Large intestine (tissue), 3 donors: ENCODE results near the gene CCDC134. TPM values are rescaled to one million over a fixed set of nuclear protein-coding genes. Genes with fewer than 3 reads are reported as not detected.

Source experiments
- DNase-seq, 2 donors: peaks; one replicate each; pipeline versions ENCODE4 v3.0.0 to v3.0.0-alpha.2; 2013
- H3K27ac ChIP-seq: one replicate; pipeline ENCODE4 v1.5.1; 2013; ENCODE audit warnings: low read length
- H3K27me3 ChIP-seq: 2 replicates; pipeline ENCODE4 v1.6.1; 2013; ENCODE audit warnings: low read length; ENCODE audit not compliant: control insufficient read depth, insufficient read depth
- H3K36me3 ChIP-seq: 2 replicates; pipeline ENCODE4 v1.6.1; 2013; ENCODE audit warnings: low read length; ENCODE audit not compliant: control insufficient read depth, insufficient read depth
- H3K4me1 ChIP-seq: one replicate; pipeline ENCODE4 v1.6.1; 2013; ENCODE audit warnings: low read length; ENCODE audit not compliant: control insufficient read depth, insufficient read depth
- H3K4me3 ChIP-seq: one replicate; pipeline ENCODE4 v1.5.1; 2013; ENCODE audit warnings: low read length
- H3K9me3 ChIP-seq: one replicate; pipeline ENCODE4 v1.6.1; 2013; ENCODE audit warnings: mild to moderate bottlenecking, low read depth, low read length, moderate library complexity; ENCODE audit not compliant: control insufficient read depth
- WGBS: methylation state at CpG from one replicate; pipeline ENCODE4 v1.1.5; 2013; ENCODE audit warnings: low lambda C conversion rate; ENCODE audit not compliant: insufficient coverage; 5-methylcytosine and 5-hydroxymethylcytosine counted together
- polyA plus RNA-seq: library from polyadenylated mRNA; unstranded; fragments of 120-200 nt; gene quantifications from one replicate; pipeline ENCODE4 v1.2.1, GENCODE V29; 2013

CCDC134 gene
- polyA plus RNA-seq, 1 donor = 7.2 TPM

DNA sequence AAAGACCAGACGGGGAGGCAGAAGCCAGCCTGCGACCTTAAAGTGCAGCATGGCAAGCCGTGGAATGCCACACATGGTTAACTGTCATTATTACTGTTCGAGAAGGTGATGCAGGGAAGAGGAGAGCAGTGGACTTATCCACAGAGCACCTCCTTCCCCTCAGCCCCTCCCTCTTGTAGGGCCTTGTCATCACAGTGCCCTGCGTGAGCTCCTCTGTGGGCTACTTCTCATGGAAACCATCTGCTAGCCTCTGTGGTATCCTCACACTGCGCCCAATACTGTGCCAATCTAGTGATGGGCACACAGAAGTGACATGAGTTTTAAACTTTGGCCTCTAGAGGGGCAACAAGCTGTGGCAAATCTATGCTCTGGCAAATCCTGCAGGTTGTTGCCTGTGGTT, 18.2 kb upstream of the CCDC134 start:
- no peaks in the 10 kb centered on the region for H3K9me3 ChIP-seq
- no peaks in the 10 kb centered on the region for H3K36me3 ChIP-seq
- H3K27me3 ChIP-seq = no peaks in the 10 kb centered on the region
- no peak for DNase-seq
- H3K4me3 ChIP-seq = no peak overlapping the region
- no CpG with 5 or more reads among the region's 6 CpGs for WGBS
- no peak overlapping the region for H3K27ac ChIP-seq
- no peaks in the 10 kb centered on the region for H3K4me1 ChIP-seq

DNA sequence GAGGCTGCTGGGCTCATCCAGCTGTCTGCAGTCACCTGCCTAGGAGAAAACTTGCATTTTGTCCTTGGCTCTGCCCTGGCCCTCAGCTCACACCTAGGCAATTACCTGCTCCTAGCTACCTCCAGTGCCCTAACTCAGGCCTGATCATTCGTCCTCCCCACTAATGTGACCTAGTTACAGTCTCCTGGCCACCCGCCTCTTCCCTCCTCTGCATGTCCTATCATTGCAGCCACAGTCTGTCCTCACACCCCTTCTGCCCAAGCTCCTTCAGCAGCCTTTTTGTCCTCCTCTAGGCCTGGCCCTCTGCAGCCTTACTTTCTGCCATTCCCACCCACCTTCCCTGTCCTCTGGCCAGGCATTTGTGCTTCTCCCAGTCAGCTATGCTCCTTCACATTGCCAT, 17.7 kb upstream of the CCDC134 start:
- Histone ChIP-seq H3K4me3 (no peak overlapping the region), H3K4me1 (no peaks in the 10 kb centered on the region), H3K27me3 (no peaks in the 10 kb centered on the region), H3K27ac (no peak overlapping the region), H3K36me3 (no peaks in the 10 kb centered on the region), H3K9me3 (no peaks in the 10 kb centered on the region)
- DNase-seq = no peak
- WGBS = no CpG with 5 or more reads among the region's 2 CpGs

DNA sequence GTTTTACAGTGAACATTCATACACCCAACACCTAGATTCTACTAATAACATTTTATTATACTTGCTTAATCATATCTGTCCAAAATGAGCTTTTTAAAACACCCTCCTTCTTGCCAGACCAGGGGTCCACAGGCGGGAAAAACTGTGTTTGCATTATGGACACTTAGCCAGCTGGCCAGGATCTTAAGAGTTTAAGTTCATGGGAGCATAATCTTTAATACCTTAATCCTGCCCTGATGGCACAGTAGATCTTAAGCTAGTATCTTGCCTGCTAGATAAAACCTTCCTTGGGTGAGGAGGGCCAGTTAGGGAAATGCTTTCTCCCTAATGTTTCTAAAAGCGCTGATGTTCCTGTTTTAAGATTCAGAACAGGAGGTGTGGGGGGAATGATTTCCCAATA, 13.1 kb upstream of the CCDC134 start:
- no peaks in the 10 kb centered on the region for H3K4me1 ChIP-seq
- no peaks in the 10 kb centered on the region for H3K9me3 ChIP-seq
- no peaks in the 10 kb centered on the region for H3K36me3 ChIP-seq
- no peaks in the 10 kb centered on the region for H3K27me3 ChIP-seq
- WGBS = no CpG with 5 or more reads among the region's 2 CpGs
- H3K27ac ChIP-seq = no peak overlapping the region
- no peak for DNase-seq
- no peak overlapping the region for H3K4me3 ChIP-seq

DNA sequence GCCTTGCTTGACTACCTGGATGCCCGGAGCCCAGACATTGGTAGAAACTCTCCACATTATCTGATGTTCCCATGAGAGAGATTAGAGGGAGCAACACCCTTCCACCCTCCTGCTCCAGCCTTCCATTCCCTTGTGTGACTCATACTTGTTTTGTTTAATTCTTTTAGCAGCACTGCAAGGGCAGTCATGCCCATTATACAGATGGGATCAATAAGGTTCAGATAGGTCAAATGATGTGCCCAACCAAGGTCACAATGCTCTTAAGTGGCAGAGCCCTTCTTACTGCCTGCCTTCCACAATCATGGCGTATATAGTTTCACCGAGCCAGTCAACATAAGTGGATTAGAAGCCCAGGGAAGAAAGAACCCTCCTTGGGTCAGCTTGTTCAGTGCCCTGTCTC, 6.6 kb upstream of the CCDC134 start:
- no peaks in the 10 kb centered on the region for H3K9me3 ChIP-seq

DNA sequence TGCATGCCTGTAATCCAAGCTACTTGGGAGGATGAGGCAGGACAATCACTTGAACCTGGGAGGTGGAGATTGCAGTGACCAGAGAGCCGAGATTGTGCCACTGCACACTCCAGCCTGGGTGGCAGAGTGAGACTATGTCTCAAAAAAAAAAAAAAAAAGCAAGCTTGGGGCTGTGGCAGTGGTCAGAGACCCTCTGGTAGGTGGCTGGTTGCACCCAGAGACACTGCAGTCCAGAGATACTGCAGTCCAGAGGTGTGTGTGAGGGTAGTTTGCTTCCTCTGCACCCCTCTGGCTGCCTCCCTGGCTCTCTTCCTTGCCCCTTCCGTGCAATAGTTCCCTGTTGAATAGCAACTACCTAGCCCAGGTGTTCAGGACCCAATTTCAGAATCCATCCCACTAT, 1.7 kb upstream of the CCDC134 start:
- WGBS = no CpG with 5 or more reads among the region's 2 CpGs
- Histone ChIP-seq H3K27ac (no peak overlapping the region), H3K27me3 (no peaks in the 10 kb centered on the region), H3K36me3 (no peaks in the 10 kb centered on the region), H3K4me1 (peaks cover 18% of the 10 kb centered on the region), H3K4me3 (no peak overlapping the region), H3K9me3 (no peaks in the 10 kb centered on the region)
- DNase-seq = no peak

More for the DNA sequence above, 6.6 kb upstream of the CCDC134 start:
- Histone ChIP-seq H3K27me3 (no peaks in the 10 kb centered on the region), H3K4me1 (no peaks in the 10 kb centered on the region), H3K27ac (no peak overlapping the region), H3K36me3 (no peaks in the 10 kb centered on the region), H3K4me3 (no peak overlapping the region)
- WGBS = no CpG with 5 or more reads among the region's 3 CpGs
- DNase-seq = no peak

- DNase-seq = peak; percentile 9 to 72
- Histone ChIP-seq H3K36me3 (no peaks in the 10 kb centered on the region), H3K4me1 (peaks cover 18% of the 10 kb centered on the region), H3K27ac (peak overlapping the region; percentile 96), H3K27me3 (no peaks in the 10 kb centered on the region), H3K9me3 (no peaks in the 10 kb centered on the region), H3K4me3 (peak overlapping the region; percentile 97)
- no CpG with 5 or more reads among the region's 38 CpGs for WGBS
These were observed 762 bp upstream of the CCDC134 start for GRCh38 chr22:41799486-41800347.

GRCh38 chr22:41801147-41801819, 804 bp downstream of the CCDC134 start:
- Histone ChIP-seq H3K36me3 (no peaks in the 10 kb centered on the region), H3K27me3 (no peaks in the 10 kb centered on the region), H3K4me3 (peak overlapping the region; percentile 97), H3K27ac (peak overlapping the region; percentile 96), H3K9me3 (no peaks in the 10 kb centered on the region), H3K4me1 (peaks cover 18% of the 10 kb centered on the region)
- WGBS = 0% methylated on average over 1 of the region's 4 CpGs
- peak in 1 of 2 donors; percentile 25 for DNase-seq

DNA sequence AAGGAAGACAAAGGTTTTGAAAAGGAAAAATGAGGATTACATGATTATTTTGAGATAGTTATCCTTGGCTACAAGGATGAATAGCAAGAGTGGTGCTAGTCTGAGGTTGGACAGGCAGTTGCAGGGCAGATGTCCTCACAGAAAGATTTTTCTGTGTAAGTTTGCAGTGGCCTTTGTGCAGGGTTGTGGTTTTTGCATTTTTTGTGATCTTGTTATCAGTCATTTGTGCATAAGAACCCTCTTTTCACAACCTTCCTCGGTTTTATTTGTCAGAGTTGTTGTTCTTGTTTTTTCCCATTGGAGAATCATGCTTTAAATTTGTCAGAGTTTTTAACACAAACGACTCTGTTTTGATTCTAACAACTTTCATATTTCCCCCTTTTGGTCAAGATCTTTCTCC, 1.4 kb downstream of the CCDC134 start:
- Histone ChIP-seq H3K4me3 (peak overlapping the region; percentile 97), H3K36me3 (no peaks in the 10 kb centered on the region), H3K9me3 (no peaks in the 10 kb centered on the region), H3K27ac (no peak overlapping the region), H3K4me1 (peaks cover 18% of the 10 kb centered on the region), H3K27me3 (no peaks in the 10 kb centered on the region)
- WGBS = 41% methylated on average over 2 of the region's 2 CpGs
- no peak for DNase-seq

GRCh38 chr22:41805639-41806038, 5.2 kb downstream of the CCDC134 start:
- Histone ChIP-seq H3K36me3 (peaks cover 12% of the 10 kb centered on the region), H3K27me3 (no peaks in the 10 kb centered on the region), H3K4me1 (peaks cover 9% of the 10 kb centered on the region), H3K9me3 (no peaks in the 10 kb centered on the region), H3K4me3 (no peak overlapping the region), H3K27ac (no peak overlapping the region)
- no peak for DNase-seq

- H3K4me3 ChIP-seq = no peak overlapping the region
- DNase-seq = no peak
- no peaks in the 10 kb centered on the region for H3K9me3 ChIP-seq
- no CpG with 5 or more reads among the region's 6 CpGs for WGBS
- no peaks in the 10 kb centered on the region for H3K27me3 ChIP-seq
- H3K36me3 ChIP-seq = peaks cover 25% of the 10 kb centered on the region
- H3K27ac ChIP-seq = no peak overlapping the region
- no peaks in the 10 kb centered on the region for H3K4me1 ChIP-seq
These were observed 7.9 kb downstream of the CCDC134 start for GRCh38 chr22:41808400-41808799.
